ENCODE results near the gene CPNE9.

CPNE9 gene

DNA sequence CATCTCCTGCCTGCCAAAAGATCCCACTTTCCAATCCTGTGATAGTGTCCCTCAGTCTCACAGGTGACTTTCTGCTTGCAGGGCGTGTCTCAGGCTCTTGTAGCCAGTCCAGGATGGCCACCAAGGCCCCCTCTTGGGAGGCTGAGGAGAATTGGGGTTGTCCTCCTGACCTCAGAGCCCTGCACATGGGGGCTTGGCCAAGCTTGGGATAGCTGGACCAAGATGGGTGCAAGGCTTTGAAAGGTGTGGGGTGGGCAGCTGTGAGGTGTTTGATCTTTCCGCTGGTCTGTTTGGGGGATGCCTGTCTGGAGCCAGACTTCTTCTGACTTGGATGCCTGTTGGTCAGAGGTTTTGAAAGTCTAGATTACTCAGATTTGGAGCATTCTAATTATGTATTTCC, 12.0 kb upstream of the CPNE9 start:
- TF ChIP-seq, protein P1, sequence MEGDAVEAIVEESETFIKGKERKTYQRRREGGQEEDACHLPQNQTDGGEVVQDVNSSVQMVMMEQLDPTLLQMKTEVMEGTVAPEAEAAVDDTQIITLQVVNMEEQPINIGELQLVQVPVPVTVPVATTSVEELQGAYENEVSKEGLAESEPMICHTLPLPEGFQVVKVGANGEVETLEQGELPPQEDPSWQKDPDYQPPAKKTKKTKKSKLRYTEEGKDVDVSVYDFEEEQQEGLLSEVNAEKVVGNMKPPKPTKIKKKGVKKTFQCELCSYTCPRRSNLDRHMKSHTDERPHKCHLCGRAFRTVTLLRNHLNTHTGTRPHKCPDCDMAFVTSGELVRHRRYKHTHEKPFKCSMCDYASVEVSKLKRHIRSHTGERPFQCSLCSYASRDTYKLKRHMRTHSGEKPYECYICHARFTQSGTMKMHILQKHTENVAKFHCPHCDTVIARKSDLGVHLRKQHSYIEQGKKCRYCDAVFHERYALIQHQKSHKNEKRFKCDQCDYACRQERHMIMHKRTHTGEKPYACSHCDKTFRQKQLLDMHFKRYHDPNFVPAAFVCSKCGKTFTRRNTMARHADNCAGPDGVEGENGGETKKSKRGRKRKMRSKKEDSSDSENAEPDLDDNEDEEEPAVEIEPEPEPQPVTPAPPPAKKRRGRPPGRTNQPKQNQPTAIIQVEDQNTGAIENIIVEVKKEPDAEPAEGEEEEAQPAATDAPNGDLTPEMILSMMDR (IDR thresholded peaks at IDR 0.05; ENCODE audit: poor library complexity, severe bottlenecking) = no peak
- Histone ChIP-seq H3K9me3 (ENCODE audit: severe bottlenecking) (no peaks in the 10 kb centered on the region), H3K4me1 (ENCODE audit: insufficient read depth, poor library complexity, severe bottlenecking) (no peaks in the 10 kb centered on the region), H3K27me3 (ENCODE audit: insufficient read depth, poor library complexity, severe bottlenecking) (no peaks in the 10 kb centered on the region), H3K36me3 (ENCODE audit: low read depth) (peaks cover 8% of the 10 kb centered on the region), H3K4me3 (ENCODE audit: severe bottlenecking) (no peak overlapping the region), H3K27ac (ENCODE audit: poor library complexity, severe bottlenecking) (no peak overlapping the region)
- DNase-seq (ENCODE audit: low spot score) = no peak
- no peak for ATAC-seq (ENCODE audit: low read depth)

DNA sequence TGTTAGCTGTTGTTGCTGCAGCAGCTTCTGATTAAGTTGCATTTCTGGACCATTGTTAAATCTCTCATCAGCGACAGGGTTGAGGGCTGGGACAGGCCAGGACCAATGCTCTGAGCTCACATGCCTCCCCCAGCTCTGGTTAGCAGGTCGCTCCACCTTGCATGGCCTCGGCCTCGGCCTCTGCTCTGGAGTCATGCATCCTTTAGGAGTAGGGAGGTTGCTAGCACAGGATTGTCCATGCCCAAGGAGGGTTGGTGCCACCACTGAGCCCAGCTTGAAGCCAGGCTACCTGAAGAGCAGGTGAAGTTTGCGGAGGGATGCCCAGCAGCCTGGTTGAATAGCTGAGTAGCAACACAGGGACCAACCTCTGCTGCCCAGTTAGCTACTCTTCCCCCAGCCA, 11.2 kb upstream of the CPNE9 start:
- H3K4me3 ChIP-seq (ENCODE audit: severe bottlenecking) = no peak overlapping the region
- no peaks in the 10 kb centered on the region for H3K9me3 ChIP-seq (ENCODE audit: severe bottlenecking)
- no peak overlapping the region for H3K27ac ChIP-seq (ENCODE audit: poor library complexity, severe bottlenecking)
- TF ChIP-seq, protein P1 (IDR thresholded peaks at IDR 0.05; ENCODE audit: poor library complexity, severe bottlenecking) = no peak
- no peak for DNase-seq (ENCODE audit: low spot score)
- no peaks in the 10 kb centered on the region for H3K27me3 ChIP-seq (ENCODE audit: insufficient read depth, poor library complexity, severe bottlenecking)
- H3K36me3 ChIP-seq (ENCODE audit: low read depth) = peaks cover 4% of the 10 kb centered on the region; the same call in 1 of the 2 replicates
- no peak for ATAC-seq (ENCODE audit: low read depth)
- H3K4me1 ChIP-seq (ENCODE audit: insufficient read depth, poor library complexity, severe bottlenecking) = no peaks in the 10 kb centered on the region

DNA sequence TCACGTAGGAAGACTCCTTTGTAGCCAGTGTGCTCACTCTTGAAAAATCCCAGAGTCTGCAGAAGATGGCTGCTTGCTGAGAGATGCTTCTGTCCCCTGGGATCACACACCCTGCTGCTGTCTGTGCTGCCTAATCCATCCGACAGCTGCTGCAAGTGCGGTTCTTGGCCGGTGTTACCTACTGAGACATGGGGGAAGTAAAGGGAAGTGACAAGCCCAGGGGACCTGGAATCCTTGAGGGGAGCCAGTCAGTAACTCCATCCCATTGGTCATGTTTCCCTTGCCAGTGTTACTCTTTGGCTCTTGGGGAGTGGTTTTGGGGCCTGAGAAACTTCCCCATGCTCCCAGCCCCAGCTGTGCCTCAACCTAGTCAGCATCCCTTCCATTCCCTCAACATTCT, 8.3 kb upstream of the CPNE9 start:
- Histone ChIP-seq H3K9me3 (ENCODE audit: severe bottlenecking) (no peaks in the 10 kb centered on the region), H3K27me3 (ENCODE audit: insufficient read depth, poor library complexity, severe bottlenecking) (no peaks in the 10 kb centered on the region), H3K36me3 (ENCODE audit: low read depth) (0 out of 2 replicates have a peak, but pooled peaks cover under 1% of the 10 kb centered on the region), H3K4me1 (ENCODE audit: insufficient read depth, poor library complexity, severe bottlenecking) (no peaks in the 10 kb centered on the region), H3K27ac (ENCODE audit: poor library complexity, severe bottlenecking) (no peak overlapping the region), H3K4me3 (ENCODE audit: severe bottlenecking) (no peak overlapping the region)
- DNase-seq (ENCODE audit: low spot score) = no peak
- no peak for ATAC-seq (ENCODE audit: low read depth)
- TF ChIP-seq, protein P1 (IDR thresholded peaks at IDR 0.05; ENCODE audit: poor library complexity, severe bottlenecking) = no peak

DNA sequence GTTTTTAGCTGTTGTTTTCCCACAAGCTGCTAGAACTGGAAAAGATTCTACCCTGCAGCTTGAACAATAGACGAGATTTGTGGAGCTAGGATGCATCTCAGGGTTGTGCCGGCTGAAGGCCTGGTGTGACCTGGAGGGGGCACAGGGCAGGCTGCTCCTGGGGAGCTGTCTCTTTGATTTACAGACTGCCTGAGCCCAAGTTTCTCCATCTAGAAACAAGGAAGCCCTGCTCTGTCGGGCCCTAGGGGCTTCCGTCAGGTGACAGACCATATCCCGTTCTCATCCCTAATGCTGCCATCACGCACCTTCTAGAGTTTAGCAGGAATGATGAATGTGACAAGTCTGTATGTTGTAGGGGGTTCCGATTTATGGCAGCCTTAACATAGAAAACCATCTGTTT, 7.9 kb upstream of the CPNE9 start:
- Histone ChIP-seq H3K4me1 (ENCODE audit: insufficient read depth, poor library complexity, severe bottlenecking) (no peaks in the 10 kb centered on the region), H3K4me3 (ENCODE audit: severe bottlenecking) (no peak overlapping the region), H3K9me3 (ENCODE audit: severe bottlenecking) (no peaks in the 10 kb centered on the region), H3K27ac (ENCODE audit: poor library complexity, severe bottlenecking) (no peak overlapping the region), H3K27me3 (ENCODE audit: insufficient read depth, poor library complexity, severe bottlenecking) (no peaks in the 10 kb centered on the region), H3K36me3 (ENCODE audit: low read depth) (no peaks in the 10 kb centered on the region)
- DNase-seq (ENCODE audit: low spot score) (no peak), ATAC-seq (ENCODE audit: low read depth) (no peak)
- TF ChIP-seq, protein P1 (IDR thresholded peaks at IDR 0.05; ENCODE audit: poor library complexity, severe bottlenecking) = no peak

DNA sequence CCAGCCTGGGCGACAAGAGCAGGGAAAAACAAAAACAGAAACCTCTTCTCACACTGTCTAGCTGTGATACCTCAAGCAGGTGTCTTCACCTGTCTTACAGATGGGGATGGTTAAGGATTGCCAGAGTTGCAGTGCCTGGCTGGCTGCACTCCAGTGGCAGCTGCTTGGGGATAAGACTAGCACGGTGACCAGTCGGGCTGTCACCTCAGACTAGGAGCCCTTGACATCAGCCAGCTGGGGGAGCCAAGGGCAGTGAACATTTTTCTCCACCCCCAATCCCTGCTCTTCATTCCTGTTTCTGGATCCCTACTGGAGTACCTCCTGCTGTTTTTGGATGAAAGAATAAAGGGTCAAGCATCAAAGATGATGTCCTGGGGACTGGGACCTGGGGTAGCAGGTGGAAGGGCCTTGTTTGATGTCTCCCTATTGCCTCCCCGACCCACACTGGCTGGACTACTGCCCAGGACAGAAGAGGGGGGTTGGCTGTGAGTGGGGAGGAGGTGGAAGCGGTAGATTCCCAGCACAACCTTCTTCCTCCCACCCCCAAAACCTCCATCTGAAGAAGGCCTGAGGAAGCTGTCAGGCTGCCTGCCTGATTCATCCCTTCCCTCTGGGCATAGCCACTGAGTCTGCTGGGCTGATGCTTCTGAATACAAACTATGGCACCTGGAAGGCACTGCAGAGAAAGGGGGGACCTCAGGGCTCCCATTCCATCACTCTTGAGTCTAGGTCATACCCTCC, 7.0 kb upstream of the CPNE9 start:
- TF ChIP-seq, protein P1 (IDR thresholded peaks at IDR 0.05; ENCODE audit: poor library complexity, severe bottlenecking) = no peak
- Histone ChIP-seq H3K4me3 (ENCODE audit: severe bottlenecking) (no peak overlapping the region), H3K36me3 (ENCODE audit: low read depth) (no peaks in the 10 kb centered on the region)

More for the DNA sequence above, 7.0 kb upstream of the CPNE9 start:
- no peaks in the 10 kb centered on the region for H3K9me3 ChIP-seq (ENCODE audit: severe bottlenecking)
- H3K27ac ChIP-seq (ENCODE audit: poor library complexity, severe bottlenecking) = no peak overlapping the region
- H3K27me3 ChIP-seq (ENCODE audit: insufficient read depth, poor library complexity, severe bottlenecking) = no peaks in the 10 kb centered on the region
- DNase-seq (ENCODE audit: low spot score) (no peak), ATAC-seq (ENCODE audit: low read depth) (no peak)
- H3K4me1 ChIP-seq (ENCODE audit: insufficient read depth, poor library complexity, severe bottlenecking) = no peaks in the 10 kb centered on the region
